GM10248 (cell line): Measurements from ENCODE around the gene SULT1C2.
"Not testable (repeated sequence)": the region's sequence is repeated elsewhere in the genome, so short reads cannot be mapped to it uniquely, and the experiment has no call there.

Experiments used
- CTCF ChIA-PET: fragments of 300-600 bp; sonication (Branson Sonifier 250); formaldehyde crosslinking; extraction: SDS; loops from one replicate; lab custom pipeline; 2021; ENCODE audit warnings: antibody characterized with exemption; lab: Yijun Ruan, JAX
- POLR2A ChIA-PET: fragments of 350-650 bp; sonication (Branson Sonifier 250); formaldehyde crosslinking; extraction: SDS; loops from one replicate; lab custom pipeline; 2020; ENCODE audit warnings: antibody characterized with exemption; lab: Yijun Ruan, JAX
- DNase-seq: peaks from one replicate; pipeline ENCODE4 v3.0.0; 2012; ENCODE audit errors: extremely low spot score
- CTCF ChIP-seq: IDR thresholded peaks from 2 replicates; pipeline ENCODE4 v1.5.1; 2012; ENCODE audit warnings: mild to moderate bottlenecking, low read depth; ENCODE audit errors: extremely low read depth, missing control alignments, control extremely low read depth

SULT1C2 gene

GRCh38 chr2:108354136-108354535, 65.4 kb downstream of the SULT1C2 start:
- no peak for DNase-seq
- CTCF ChIA-PET, result interaction anchor here (1.8 kb wide), 1 partner anchor 230 kb away, joined by 10 read pairs; no protein-coding TSS in a partner anchor
- TF ChIP-seq CTCF, result no peak
- POLR2A ChIA-PET, result no interaction called here

- TF ChIP-seq CTCF, result no peak
- CTCF ChIA-PET, result no interaction called here
- POLR2A ChIA-PET, result no interaction called here
- DNase-seq, result no peak
Measured at GRCh38 chr2:108355906-108356734, 67.4 kb downstream of the SULT1C2 start.

GRCh38 chr2:108359336-108359735, 70.6 kb downstream of the SULT1C2 start:
- DNase-seq, POLR2A ChIA-PET: not testable (repeated sequence)
- CTCF ChIA-PET, result interaction anchor here (1.1 to 1.4 kb wide), 2 partner anchors 36 to 225 kb away, joined by 3 read pairs; no protein-coding TSS in a partner anchor
